H1 (cell line): ENCODE data around the gene GGA2. TPM values are rescaled to one million over a fixed set of nuclear protein-coding genes. Genes with fewer than 3 reads are reported as not detected.

Source experiments
- CTCF ChIA-PET: fragments of 300-600 bp; sonication (Branson Sonifier 250); formaldehyde crosslinking; loops from one replicate; lab custom pipeline; 2021; ENCODE audit not compliant: partially characterized antibody; lab: Charles Lee
- POLR2A ChIA-PET: fragments of 300-600 bp; sonication (Branson Sonifier 250); formaldehyde crosslinking; loops from one replicate; lab custom pipeline; 2021; ENCODE audit warnings: inconsistent platforms; ENCODE audit not compliant: partially characterized antibody; lab: Charles Lee
- DNase-seq, 2 experiments: peaks; one replicate each; pipeline versions ENCODE4 v3.0.0 to v3.0.0-alpha.2; 2010 to 2022; ENCODE audit warnings: low spot score in 2 of 2, low read depth in 1 of 2, mixed read lengths in 1 of 2
- FAIRE-seq: peaks from 2 replicates; lab custom pipeline; 2011; peaks lifted over from hg19 to GRCh38; lab: Jason Lieb, UNC
- H2AFZ ChIP-seq: 2 replicates; pipeline ENCODE4 v1.8.1; 2012; ENCODE audit warnings: low read length, inconsistent platforms
- H2AK5ac ChIP-seq: 2 replicates; pipeline ENCODE4 v1.6.1; 2013; ENCODE audit warnings: low read depth, low read length
- H2BK120ac ChIP-seq: replicated peaks from 2 replicates; pipeline ENCODE3; 2013; ENCODE audit warnings: low read depth, low read length, inconsistent platforms
- H2BK12ac ChIP-seq: 2 replicates; pipeline ENCODE4 v1.6.1; 2013; ENCODE audit warnings: low read depth, low read length
- H2BK15ac ChIP-seq: 2 replicates; pipeline ENCODE4 v1.6.1; 2013; ENCODE audit warnings: low read length
- H2BK20ac ChIP-seq: 2 replicates; pipeline ENCODE4 v1.6.1; 2013; ENCODE audit warnings: low read length
- H2BK5ac ChIP-seq: 2 replicates; pipeline ENCODE4 v1.6.1; 2013; ENCODE audit warnings: low read depth, low read length
- H3K14ac ChIP-seq: 2 replicates; pipeline ENCODE4 v1.6.1; 2013; ENCODE audit warnings: inconsistent platforms; ENCODE audit not compliant: insufficient read length
- H3K18ac ChIP-seq: 2 replicates; pipeline ENCODE4 v1.6.1; 2013; ENCODE audit warnings: low read length; ENCODE audit errors: extremely low read depth
- H3K23ac ChIP-seq: 2 replicates; pipeline ENCODE4 v1.6.1; 2013; ENCODE audit warnings: inconsistent platforms; ENCODE audit not compliant: insufficient read length
- H3K23me2 ChIP-seq: 2 replicates; pipeline ENCODE4 v1.6.1; 2013; ENCODE audit warnings: low read depth, low read length
- H3K27ac ChIP-seq: 2 replicates; pipeline ENCODE4 v1.6.1; 2011; ENCODE audit warnings: low read depth, low read length, inconsistent platforms
- H3K27me3 ChIP-seq, 4 experiments: replicated peaks in 1 of 4; 1 replicate in 1 of 4; 2 replicates in 3 of 4; pipeline versions ENCODE4 v1.6.1 to v1.8.1; 2011 to 2013; ENCODE audit warnings: low read length in 3 of 4, mild to moderate bottlenecking in 3 of 4, inconsistent platforms in 2 of 4, mixed read lengths in 2 of 4, moderate library complexity in 1 of 4; ENCODE audit not compliant: control insufficient read depth in 3 of 4, insufficient read depth in 3 of 4; ENCODE audit errors: extremely low read depth in 1 of 4
- H3K36me3 ChIP-seq, 4 experiments: 2 replicates each; pipeline versions ENCODE4 v1.6.1 to v1.8.1; 2011 to 2013; ENCODE audit warnings: mild to moderate bottlenecking in 4 of 4, low read length in 3 of 4, moderate library complexity in 2 of 4, control low read depth in 1 of 4, inconsistent platforms in 1 of 4; ENCODE audit not compliant: insufficient read depth in 4 of 4, control insufficient read depth in 2 of 4
- H3K4ac ChIP-seq: replicated peaks from 2 replicates; pipeline ENCODE3; 2013; ENCODE audit warnings: low read length, low read depth, mixed read lengths, inconsistent platforms; ENCODE audit not compliant: insufficient read length
- H3K4me1 ChIP-seq, 4 experiments: replicated peaks in 1 of 4; 1 replicate in 1 of 4; 2 replicates in 3 of 4; pipeline versions ENCODE4 v1.6.1 to v1.8.1; 2011 to 2013; ENCODE audit warnings: low read length in 3 of 4, inconsistent platforms in 2 of 4, mixed read lengths in 1 of 4; ENCODE audit not compliant: insufficient read depth in 4 of 4, control insufficient read depth in 3 of 4
- H3K4me2 ChIP-seq, 2 experiments: 2 replicates each; pipeline versions ENCODE4 v1.6.1 to v1.8.1; 2011 to 2013; ENCODE audit warnings: low read depth in 2 of 2, low read length in 2 of 2, control low read depth in 1 of 2, inconsistent platforms in 1 of 2, mild to moderate bottlenecking in 1 of 2; ENCODE audit not compliant: insufficient read depth in 1 of 2
- H3K4me3 ChIP-seq, 4 experiments: fragments of 200-600, 300-600 bp in 1 of 4; sonication (generic), shearing (Covaris generic), sonication (Bioruptor Twin) in 1 of 4; 2 replicates each; pipeline versions ENCODE4 v1.5.1 to v1.8.1; 2011 to 2016; ENCODE audit warnings: low read length in 4 of 4, low read depth in 3 of 4, control low read depth in 2 of 4, inconsistent platforms in 2 of 4, mild to moderate bottlenecking in 2 of 4, mixed read lengths in 1 of 4, moderate library complexity in 1 of 4; ENCODE audit not compliant: insufficient read depth in 2 of 4; ENCODE audit errors: extremely low read depth in 1 of 4
- H3K56ac ChIP-seq: replicated peaks from 2 replicates; pipeline ENCODE3; 2013; ENCODE audit warnings: low read depth, mild to moderate bottlenecking, mixed read lengths, low read length, inconsistent platforms; ENCODE audit not compliant: insufficient read length
- H3K79me1 ChIP-seq: 2 replicates; pipeline ENCODE4 v1.6.1; 2013; ENCODE audit warnings: low read depth, low read length, control low read depth
- H3K79me2 ChIP-seq, 2 experiments: 2 replicates each; pipeline versions ENCODE4 v1.6.1 to v1.8.1; 2012 to 2013; ENCODE audit warnings: low read length in 2 of 2, mild to moderate bottlenecking in 2 of 2, inconsistent platforms in 1 of 2; ENCODE audit not compliant: insufficient read depth in 2 of 2, control insufficient read depth in 1 of 2
- H3K9ac ChIP-seq, 4 experiments: replicated peaks in 1 of 4; 1 replicate in 1 of 4; 2 replicates in 3 of 4; pipeline versions ENCODE4 v1.6.1 to v1.8.1; 2011 to 2013; ENCODE audit warnings: low read depth in 3 of 4, low read length in 3 of 4, control low read depth in 2 of 4, mild to moderate bottlenecking in 2 of 4, moderate library complexity in 2 of 4, inconsistent platforms in 1 of 4; ENCODE audit errors: extremely low read depth in 1 of 4
- H3K9me3 ChIP-seq, 2 experiments: 2 replicates each; pipeline versions ENCODE4 v1.6.1 to v1.8.1; 2012 to 2013; ENCODE audit warnings: mild to moderate bottlenecking in 2 of 2, moderate library complexity in 2 of 2, control low read depth in 1 of 2, inconsistent platforms in 1 of 2, low read depth in 1 of 2, low read length in 1 of 2, mixed read lengths in 1 of 2; ENCODE audit not compliant: insufficient read depth in 2 of 2
- H4K20me1 ChIP-seq, 2 experiments: replicated peaks in 1 of 2; 2 replicates each; pipeline versions ENCODE3 to v1.8.1; 2011 to 2013; ENCODE audit warnings: inconsistent platforms in 2 of 2, low read length in 2 of 2, mild to moderate bottlenecking in 1 of 2; ENCODE audit not compliant: insufficient read depth in 2 of 2, control insufficient read depth in 1 of 2
- H4K5ac ChIP-seq: 2 replicates; pipeline ENCODE4 v1.6.1; 2013; ENCODE audit warnings: low read length, low read depth, mixed read lengths, inconsistent platforms; ENCODE audit not compliant: insufficient read length
- H4K8ac ChIP-seq: 2 replicates; pipeline ENCODE4 v1.8.0; 2013; ENCODE audit warnings: mild to moderate bottlenecking, moderate library complexity, low read length, inconsistent platforms; ENCODE audit not compliant: insufficient read depth; ENCODE audit errors: extremely low read depth
- H4K91ac ChIP-seq: replicated peaks from 2 replicates; pipeline ENCODE3; 2013; ENCODE audit warnings: low read length, mixed read lengths, inconsistent platforms; ENCODE audit not compliant: insufficient read length
- CEBPB ChIP-seq: IDR thresholded peaks from 2 replicates; pipeline ENCODE4 v1.6.1; 2012; ENCODE audit warnings: low read depth, low read length
- CREB1 ChIP-seq: IDR thresholded peaks from 2 replicates; pipeline ENCODE4 v1.6.1; 2012; ENCODE audit warnings: inconsistent platforms
- EGR1 ChIP-seq: IDR thresholded peaks from 2 replicates; pipeline ENCODE4 v1.6.1; 2011; ENCODE audit warnings: low read depth, low read length, borderline replicate concordance
- EP300 ChIP-seq, 2 experiments: IDR thresholded peaks; 1 replicate in 1 of 2; 2 replicates in 1 of 2; pipeline ENCODE4 v1.6.1; 2011 to 2012; ENCODE audit warnings: low read depth in 2 of 2, low read length in 2 of 2, mild to moderate bottlenecking in 2 of 2, borderline replicate concordance in 1 of 2, inconsistent platforms in 1 of 2, moderate library complexity in 1 of 2
- KDM1A ChIP-seq: fragments of 200-600, 300-600 bp; sonication (generic); IDR thresholded peaks from 2 replicates; pipeline ENCODE4 v1.7.1; 2016; ENCODE audit warnings: mild to moderate bottlenecking, low read length, borderline replicate concordance
- KDM5A ChIP-seq: fragments of 200-600 bp; IDR thresholded peaks from 2 replicates; pipeline ENCODE4 v1.7.1; 2012; ENCODE audit warnings: mild to moderate bottlenecking, low read length, inconsistent platforms, mixed read lengths
- NRF1 ChIP-seq: IDR thresholded peaks from 2 replicates; pipeline ENCODE4 v1.6.1; 2011; ENCODE audit warnings: mild to moderate bottlenecking, low read depth, low read length, improper control_type of control experiment
- POLR2A ChIP-seq, 2 experiments: IDR thresholded peaks; 1 replicate in 1 of 2; 2 replicates in 1 of 2; pipeline ENCODE4 v1.6.1; 2011; ENCODE audit warnings: low read depth in 2 of 2, low read length in 2 of 2, mild to moderate bottlenecking in 2 of 2; ENCODE audit errors: control extremely low read depth in 1 of 2
- POU5F1 ChIP-seq: IDR thresholded peaks from 2 replicates; pipeline ENCODE4 v1.6.1; 2011; ENCODE audit warnings: low read depth, mild to moderate bottlenecking, low read length, moderate library complexity
- RNF2 ChIP-seq: fragments of 200-900, 300-1000 bp; sonication (generic); IDR thresholded peaks from 2 replicates; pipeline ENCODE4 v1.7.1; 2016; ENCODE audit warnings: borderline replicate concordance, low read depth, mild to moderate bottlenecking, antibody characterized with exemption, low read length; ENCODE audit not compliant: poor library complexity, severe bottlenecking; ENCODE audit errors: missing control alignments
- SIN3A ChIP-seq, 2 experiments: IDR thresholded peaks in 1 of 2; conservative IDR thresholded peaks in 1 of 2; 2 replicates each; pipeline ENCODE4 v1.6.1; 2011 to 2012; ENCODE audit warnings: low read length in 2 of 2, improper control_type of control experiment in 1 of 2, low read depth in 1 of 2, mild to moderate bottlenecking in 1 of 2
- SP2 ChIP-seq: IDR thresholded peaks from 2 replicates; pipeline ENCODE4 v1.6.1; 2012; ENCODE audit warnings: mild to moderate bottlenecking, low read length, inconsistent platforms
- YY1 ChIP-seq: IDR thresholded peaks from 2 replicates; pipeline ENCODE4 v1.6.1; 2011; ENCODE audit warnings: low read depth, mild to moderate bottlenecking, low read length
- WGBS, 2 experiments: shearing (Covaris generic) in 1 of 2; methylation state at CpG; one replicate each; pipeline versions ENCODE4 v1.1.6 to v1.1.7; 2013 to 2015; ENCODE audit warnings: low lambda C conversion rate in 2 of 2, mixed read lengths in 2 of 2, inconsistent platforms in 1 of 2, low coverage in 1 of 2, missing lambda C conversion rate in 1 of 2; ENCODE audit not compliant: insufficient replicate concordance in 2 of 2, insufficient coverage in 1 of 2, insufficient read length in 1 of 2; ENCODE audit errors: extremely low coverage in 1 of 2, missing lambda C conversion rate in 1 of 2; 5-methylcytosine and 5-hydroxymethylcytosine counted together
- polyA plus RNA-seq, 7 experiments: library from polyadenylated mRNA; depleted of rRNA in 3 of 7; stranded (reverse) in 5 of 7; unstranded in 2 of 7; fragments of >200 nt in 5 of 7; fragments of 200-250 nt in 2 of 7; gene quantifications; 1 replicate in 5 of 7; 2 replicates in 1 of 7; 4 replicates in 1 of 7; pipeline versions ENCODE4 v1.2.1 to v1.2.3, GENCODE V29; 2011 to 2013; ENCODE audit warnings: missing spikeins in 2 of 7, mixed read lengths in 2 of 7
- total RNA-seq: library from RNA; stranded (reverse); fragmentation: NEBNext Ultra II Directional; extraction: Animal tissue kit (Norgen Biotek cat#: 25700); gene quantifications from 2 replicates; pipeline ENCODE4 v1.2.1, GENCODE V29; 2021
- TF ChIP-seq, protein P1 (sequence below): IDR thresholded peaks from 2 replicates; pipeline ENCODE4 v1.6.1; 2012; ENCODE audit warnings: inconsistent platforms

The GGA2 gene
- total and polyA plus RNA-seq, 2 of the 8 experiments (the other 6 are each of a cell fraction or from before 2014, with no cell fraction given), result 65.8 to 114 TPM

GRCh38 chr16:23485841-23486240, 24.5 kb downstream of the GGA2 start:
- H2BK120ac ChIP-seq, result no peak overlapping the region
- no peak overlapping the region for H2BK20ac ChIP-seq
- no peak overlapping the region for H2BK15ac ChIP-seq
- H2AK5ac ChIP-seq, result no peak overlapping the region
- no peaks in the 10 kb centered on the region for H3K27me3 ChIP-seq
- H3K9me3 ChIP-seq, result no peaks in the 10 kb centered on the region
- no peaks in the 10 kb centered on the region for H3K79me2 ChIP-seq
- no peak overlapping the region for H3K23ac ChIP-seq
- no peak overlapping the region for H4K8ac ChIP-seq
- H3K27ac ChIP-seq, result no peak overlapping the region
- FAIRE-seq, result no peak
- ChIA-PET CTCF (interaction anchor here (0.8 kb wide), 1 partner anchor 22 kb away, joined by 3 read pairs; no protein-coding TSS in a partner anchor), POLR2A (interaction anchor here (0.7 to 1.6 kb wide), 2 partner anchors 25 to 76 kb away, joined by 3 to 4 read pairs; no protein-coding TSS in a partner anchor)
- H3K23me2 ChIP-seq, result no peaks in the 10 kb centered on the region
- H3K4me2 ChIP-seq, result no peak overlapping the region
- no peak overlapping the region for H2BK5ac ChIP-seq
- peaks cover 2% of the 10 kb centered on the region; the same call in 1 of the 2 replicates for H3K79me1 ChIP-seq
- H3K4me3 ChIP-seq, result no peak overlapping the region
- no peaks in the 10 kb centered on the region for H3K4me1 ChIP-seq
- H4K20me1 ChIP-seq, result peaks cover 10 to 12% of the 10 kb centered on the region in 2 experiments
- H4K91ac ChIP-seq, result no peak overlapping the region
- no peak overlapping the region for H3K18ac ChIP-seq
- no peak overlapping the region for H3K9ac ChIP-seq
- H4K5ac ChIP-seq, result no peak overlapping the region
- DNase-seq, result no peak
- WGBS, 2 experiments, result 90% methylated on average over 8 of the region's 8 CpGs; no CpG with 5 or more reads in 1 of the 2 experiments
- no peak overlapping the region for H2BK12ac ChIP-seq
- no peak overlapping the region for H3K56ac ChIP-seq
- peaks cover 53 to 92% (median 83%) of the 10 kb centered on the region in 4 experiments for H3K36me3 ChIP-seq
- H3K14ac ChIP-seq, result no peak overlapping the region
- H3K4ac ChIP-seq, result no peak overlapping the region
- no peak overlapping the region for H2AFZ ChIP-seq
- TF ChIP-seq YY1 (no peak), EGR1 (no peak), KDM5A (no peak), RNF2 (no peak), EP300 (IDR thresholded peaks at IDR 0.05; ENCODE audit: borderline replicate concordance in 1 of 2, low read depth in 2 of 2, low read length in 2 of 2) (no peak), CEBPB (no peak), POLR2A (IDR thresholded peaks at IDR 0.05; ENCODE audit: control extremely low read depth in 1 of 2, low read depth in 2 of 2, low read length in 2 of 2) (no peak), CREB1 (no peak), NRF1 (no peak), SIN3A (conservative IDR thresholded peaks at IDR 0.05 in 1 of 2, IDR thresholded peaks at IDR 0.05 in 1 of 2; ENCODE audit: low read depth in 1 of 2, low read length in 2 of 2) (no peak), POU5F1 (no peak), SP2 (no peak), KDM1A (no peak)
- TF ChIP-seq, protein P1, sequence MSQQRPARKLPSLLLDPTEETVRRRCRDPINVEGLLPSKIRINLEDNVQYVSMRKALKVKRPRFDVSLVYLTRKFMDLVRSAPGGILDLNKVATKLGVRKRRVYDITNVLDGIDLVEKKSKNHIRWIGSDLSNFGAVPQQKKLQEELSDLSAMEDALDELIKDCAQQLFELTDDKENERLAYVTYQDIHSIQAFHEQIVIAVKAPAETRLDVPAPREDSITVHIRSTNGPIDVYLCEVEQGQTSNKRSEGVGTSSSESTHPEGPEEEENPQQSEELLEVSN, result no peak
